ENCODE measurements around the gene GUF1. TPM values are rescaled to one million over a fixed set of nuclear protein-coding genes. Genes with fewer than 3 reads are reported as not detected.
A peak's percentile ranks its signal among the peaks of the same experiment; 100 is the strongest.

The GUF1 gene
- total and polyA plus RNA-seq, 2 of the 13 experiments (the other 11 are each of a cell fraction or from before 2014, with no cell fraction given), result 10.3 to 24.6 TPM

DNA sequence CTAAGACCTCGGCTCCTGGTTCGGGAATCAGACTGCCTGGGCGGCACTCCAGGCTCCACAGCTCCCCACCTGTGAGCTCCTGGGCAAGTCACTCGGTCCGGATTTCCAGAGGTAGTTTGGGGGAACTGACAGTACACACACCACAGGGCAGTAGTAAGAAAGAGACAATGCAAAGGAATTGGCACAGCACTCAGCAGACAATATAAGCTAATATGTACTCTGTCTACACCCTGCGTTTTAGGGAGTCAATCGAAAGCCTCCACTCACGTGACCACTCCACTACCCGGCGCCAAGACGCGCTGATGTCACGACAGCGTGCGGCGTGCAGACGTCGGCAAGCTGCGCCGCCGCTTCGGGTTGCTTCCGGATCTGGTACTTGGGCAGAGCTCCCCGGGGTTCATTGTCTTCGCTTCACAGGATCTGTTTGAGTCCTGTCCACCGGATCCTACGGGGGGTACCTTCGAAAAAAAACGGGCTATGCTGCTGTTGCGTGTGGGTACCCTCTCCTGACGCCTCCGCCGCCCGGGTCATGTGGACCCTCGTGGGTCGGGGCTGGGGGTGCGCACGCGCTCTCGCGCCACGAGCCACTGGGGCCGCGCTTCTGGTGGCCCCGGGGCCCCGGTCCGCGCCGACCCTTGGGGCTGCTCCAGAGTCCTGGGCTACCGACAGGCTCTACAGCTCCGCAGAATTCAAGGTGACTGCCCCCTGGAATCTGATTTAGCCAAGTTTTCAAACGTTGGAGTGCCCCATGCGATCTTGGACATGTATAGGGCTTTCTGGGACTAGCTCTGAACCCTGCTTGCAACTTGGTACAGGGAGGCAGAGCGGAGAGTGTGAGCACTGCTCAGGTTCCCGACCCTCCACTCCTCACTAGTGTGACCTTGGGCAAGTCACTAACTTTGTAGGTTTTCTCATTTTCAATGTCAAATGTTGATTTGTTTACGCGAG lies at the start of gene GUF1 (continued):
- TF ChIP-seq RBM39 (IDR thresholded peaks at IDR 0.05; ENCODE audit: low read depth, low read length, poor library complexity, severe bottlenecking) (peak; percentile 41), ZNF619 (CRISPR knock-in tag; IDR thresholded peaks at IDR 0.05) (no peak), ZNF878 (CRISPR knock-in tag; IDR thresholded peaks at IDR 0.05) (peak; percentile 33; the same call in 1 of the 2 replicates), RBFOX2 (IDR thresholded peaks at IDR 0.05; ENCODE audit: low read depth, low read length) (peak; percentile 94), YY1 (IDR thresholded peaks at IDR 0.05; ENCODE audit: insufficient read depth, insufficient replicate concordance, low read depth, low read length) (no peak), ZNF232 (CRISPR knock-in tag; IDR thresholded peaks at IDR 0.05; ENCODE audit: borderline replicate concordance) (peak; percentile 60; the same call in 1 of the 2 replicates), ZSCAN20 (CRISPR knock-in tag; IDR thresholded peaks at IDR 0.05; ENCODE audit: borderline replicate concordance) (peak; percentile 93; the same call in 1 of the 2 replicates), ETV6 (CRISPR knock-in tag; conservative IDR thresholded peaks at IDR 0.05) (0 out of 2 replicates have a peak, but pooled peaks have one; percentile 12), MED1 (CRISPR knock-in tag; IDR thresholded peaks at IDR 0.05) (0 out of 2 replicates have a peak, but pooled peaks have one; percentile 27), ZNF772 (CRISPR knock-in tag; IDR thresholded peaks at IDR 0.05) (peak; percentile 49; the same call in 1 of the 2 replicates), DMAP1 (CRISPR knock-in tag; IDR thresholded peaks at IDR 0.05) (peak; percentile 88), ZNF563 (CRISPR knock-in tag; IDR thresholded peaks at IDR 0.05) (peak; percentile 88), MTF1 (CRISPR knock-in tag; IDR thresholded peaks at IDR 0.05) (peak; percentile 62; the same call in 1 of the 2 replicates)
- TF ChIP-seq, protein P1, sequence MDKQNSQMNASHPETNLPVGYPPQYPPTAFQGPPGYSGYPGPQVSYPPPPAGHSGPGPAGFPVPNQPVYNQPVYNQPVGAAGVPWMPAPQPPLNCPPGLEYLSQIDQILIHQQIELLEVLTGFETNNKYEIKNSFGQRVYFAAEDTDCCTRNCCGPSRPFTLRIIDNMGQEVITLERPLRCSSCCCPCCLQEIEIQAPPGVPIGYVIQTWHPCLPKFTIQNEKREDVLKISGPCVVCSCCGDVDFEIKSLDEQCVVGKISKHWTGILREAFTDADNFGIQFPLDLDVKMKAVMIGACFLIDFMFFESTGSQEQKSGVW (CRISPR knock-in tag; IDR thresholded peaks at IDR 0.05; ENCODE audit: borderline replicate concordance), result 0 out of 2 replicates have a peak, but pooled peaks have one; percentile 45
- TF ChIP-seq, protein P2, sequence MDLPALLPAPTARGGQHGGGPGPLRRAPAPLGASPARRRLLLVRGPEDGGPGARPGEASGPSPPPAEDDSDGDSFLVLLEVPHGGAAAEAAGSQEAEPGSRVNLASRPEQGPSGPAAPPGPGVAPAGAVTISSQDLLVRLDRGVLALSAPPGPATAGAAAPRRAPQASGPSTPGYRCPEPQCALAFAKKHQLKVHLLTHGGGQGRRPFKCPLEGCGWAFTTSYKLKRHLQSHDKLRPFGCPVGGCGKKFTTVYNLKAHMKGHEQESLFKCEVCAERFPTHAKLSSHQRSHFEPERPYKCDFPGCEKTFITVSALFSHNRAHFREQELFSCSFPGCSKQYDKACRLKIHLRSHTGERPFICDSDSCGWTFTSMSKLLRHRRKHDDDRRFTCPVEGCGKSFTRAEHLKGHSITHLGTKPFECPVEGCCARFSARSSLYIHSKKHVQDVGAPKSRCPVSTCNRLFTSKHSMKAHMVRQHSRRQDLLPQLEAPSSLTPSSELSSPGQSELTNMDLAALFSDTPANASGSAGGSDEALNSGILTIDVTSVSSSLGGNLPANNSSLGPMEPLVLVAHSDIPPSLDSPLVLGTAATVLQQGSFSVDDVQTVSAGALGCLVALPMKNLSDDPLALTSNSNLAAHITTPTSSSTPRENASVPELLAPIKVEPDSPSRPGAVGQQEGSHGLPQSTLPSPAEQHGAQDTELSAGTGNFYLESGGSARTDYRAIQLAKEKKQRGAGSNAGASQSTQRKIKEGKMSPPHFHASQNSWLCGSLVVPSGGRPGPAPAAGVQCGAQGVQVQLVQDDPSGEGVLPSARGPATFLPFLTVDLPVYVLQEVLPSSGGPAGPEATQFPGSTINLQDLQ (CRISPR knock-in tag; IDR thresholded peaks at IDR 0.05), result peak; percentile 78; the same call in 1 of the 2 replicates
- TF ChIP-seq, protein P3, sequence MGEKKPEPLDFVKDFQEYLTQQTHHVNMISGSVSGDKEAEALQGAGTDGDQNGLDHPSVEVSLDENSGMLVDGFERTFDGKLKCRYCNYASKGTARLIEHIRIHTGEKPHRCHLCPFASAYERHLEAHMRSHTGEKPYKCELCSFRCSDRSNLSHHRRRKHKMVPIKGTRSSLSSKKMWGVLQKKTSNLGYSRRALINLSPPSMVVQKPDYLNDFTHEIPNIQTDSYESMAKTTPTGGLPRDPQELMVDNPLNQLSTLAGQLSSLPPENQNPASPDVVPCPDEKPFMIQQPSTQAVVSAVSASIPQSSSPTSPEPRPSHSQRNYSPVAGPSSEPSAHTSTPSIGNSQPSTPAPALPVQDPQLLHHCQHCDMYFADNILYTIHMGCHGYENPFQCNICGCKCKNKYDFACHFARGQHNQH (CRISPR knock-in tag; IDR thresholded peaks at IDR 0.05), result peak; percentile 46; the same call in 1 of the 2 replicates
- TF ChIP-seq, protein P4, sequence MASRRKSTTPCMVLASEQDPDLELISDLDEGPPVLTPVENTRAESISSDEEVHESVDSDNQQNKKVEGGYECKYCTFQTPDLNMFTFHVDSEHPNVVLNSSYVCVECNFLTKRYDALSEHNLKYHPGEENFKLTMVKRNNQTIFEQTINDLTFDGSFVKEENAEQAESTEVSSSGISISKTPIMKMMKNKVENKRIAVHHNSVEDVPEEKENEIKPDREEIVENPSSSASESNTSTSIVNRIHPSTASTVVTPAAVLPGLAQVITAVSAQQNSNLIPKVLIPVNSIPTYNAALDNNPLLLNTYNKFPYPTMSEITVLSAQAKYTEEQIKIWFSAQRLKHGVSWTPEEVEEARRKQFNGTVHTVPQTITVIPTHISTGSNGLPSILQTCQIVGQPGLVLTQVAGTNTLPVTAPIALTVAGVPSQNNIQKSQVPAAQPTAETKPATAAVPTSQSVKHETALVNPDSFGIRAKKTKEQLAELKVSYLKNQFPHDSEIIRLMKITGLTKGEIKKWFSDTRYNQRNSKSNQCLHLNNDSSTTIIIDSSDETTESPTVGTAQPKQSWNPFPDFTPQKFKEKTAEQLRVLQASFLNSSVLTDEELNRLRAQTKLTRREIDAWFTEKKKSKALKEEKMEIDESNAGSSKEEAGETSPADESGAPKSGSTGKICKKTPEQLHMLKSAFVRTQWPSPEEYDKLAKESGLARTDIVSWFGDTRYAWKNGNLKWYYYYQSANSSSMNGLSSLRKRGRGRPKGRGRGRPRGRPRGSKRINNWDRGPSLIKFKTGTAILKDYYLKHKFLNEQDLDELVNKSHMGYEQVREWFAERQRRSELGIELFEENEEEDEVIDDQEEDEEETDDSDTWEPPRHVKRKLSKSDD (CRISPR knock-in tag; IDR thresholded peaks at IDR 0.05; ENCODE audit: low read depth), result peak; percentile 23; the same call in 1 of the 2 replicates
- TF ChIP-seq, protein P5, sequence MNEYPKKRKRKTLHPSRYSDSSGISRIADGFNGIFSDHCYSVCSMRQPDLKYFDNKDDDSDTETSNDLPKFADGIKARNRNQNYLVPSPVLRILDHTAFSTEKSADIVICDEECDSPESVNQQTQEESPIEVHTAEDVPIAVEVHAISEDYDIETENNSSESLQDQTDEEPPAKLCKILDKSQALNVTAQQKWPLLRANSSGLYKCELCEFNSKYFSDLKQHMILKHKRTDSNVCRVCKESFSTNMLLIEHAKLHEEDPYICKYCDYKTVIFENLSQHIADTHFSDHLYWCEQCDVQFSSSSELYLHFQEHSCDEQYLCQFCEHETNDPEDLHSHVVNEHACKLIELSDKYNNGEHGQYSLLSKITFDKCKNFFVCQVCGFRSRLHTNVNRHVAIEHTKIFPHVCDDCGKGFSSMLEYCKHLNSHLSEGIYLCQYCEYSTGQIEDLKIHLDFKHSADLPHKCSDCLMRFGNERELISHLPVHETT (CRISPR knock-in tag; conservative IDR thresholded peaks at IDR 0.05), result 0 out of 2 replicates have a peak, but pooled peaks have one; percentile 58

Measured in HepG2 (cell line).